DMS79 (cell line): Measurements from ENCODE around the gene NUDT8.

Experiments
- DNase-seq: peaks from one replicate; lab custom pipeline; 2025; lab: John Stamatoyannopoulos, UW

NUDT8 gene, protein sequence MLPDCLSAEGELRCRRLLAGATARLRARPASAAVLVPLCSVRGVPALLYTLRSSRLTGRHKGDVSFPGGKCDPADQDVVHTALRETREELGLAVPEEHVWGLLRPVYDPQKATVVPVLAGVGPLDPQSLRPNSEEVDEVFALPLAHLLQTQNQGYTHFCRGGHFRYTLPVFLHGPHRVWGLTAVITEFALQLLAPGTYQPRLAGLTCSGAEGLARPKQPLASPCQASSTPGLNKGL

DNA sequence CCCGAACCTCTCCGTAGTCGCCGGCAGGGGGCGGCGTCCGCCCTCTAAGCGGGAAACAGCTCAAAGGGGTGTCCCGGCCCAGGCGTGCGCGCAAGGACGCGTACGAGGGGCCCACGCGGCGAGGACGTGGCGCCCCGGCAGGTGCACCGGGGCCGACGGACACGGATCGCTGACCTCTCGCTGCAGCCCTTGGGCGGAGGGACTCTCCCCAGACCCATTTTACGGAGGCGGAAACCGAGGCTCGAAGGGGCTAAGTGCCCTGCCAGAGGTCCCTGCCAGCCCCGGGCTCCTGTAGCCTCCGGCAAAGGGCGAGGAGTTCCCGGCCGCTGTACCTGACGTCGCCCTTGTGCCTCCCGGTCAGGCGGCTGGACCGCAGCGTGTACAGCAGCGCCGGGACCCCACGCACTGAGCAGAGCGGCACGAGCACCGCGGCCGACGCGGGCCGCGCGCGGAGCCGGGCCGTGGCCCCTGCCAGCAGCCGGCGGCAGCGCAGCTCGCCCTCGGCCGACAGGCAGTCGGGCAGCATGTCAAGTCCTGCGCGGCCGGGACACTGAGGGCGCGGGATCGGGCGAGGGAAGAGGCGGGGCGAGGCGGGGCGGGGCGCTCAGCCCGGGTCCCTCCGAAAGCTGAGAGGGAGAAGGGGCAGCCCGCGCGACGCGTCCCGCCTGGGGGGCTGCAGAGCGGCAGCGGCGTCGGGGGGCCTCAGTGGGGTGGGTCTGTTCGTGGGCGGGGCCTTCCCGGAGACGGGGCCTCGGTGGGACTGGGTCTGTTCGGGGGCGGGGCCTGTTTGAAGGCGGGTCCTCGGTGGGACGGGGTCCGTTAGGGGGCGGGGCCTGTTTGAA is at the start of gene NUDT8:
Gene NUDT8 (minus strand): TSS at position 552 of the 842 bp plus-strand sequence. CDS start 26 bp downstream, at position 526.
- DNase-seq, result no peak

DNA sequence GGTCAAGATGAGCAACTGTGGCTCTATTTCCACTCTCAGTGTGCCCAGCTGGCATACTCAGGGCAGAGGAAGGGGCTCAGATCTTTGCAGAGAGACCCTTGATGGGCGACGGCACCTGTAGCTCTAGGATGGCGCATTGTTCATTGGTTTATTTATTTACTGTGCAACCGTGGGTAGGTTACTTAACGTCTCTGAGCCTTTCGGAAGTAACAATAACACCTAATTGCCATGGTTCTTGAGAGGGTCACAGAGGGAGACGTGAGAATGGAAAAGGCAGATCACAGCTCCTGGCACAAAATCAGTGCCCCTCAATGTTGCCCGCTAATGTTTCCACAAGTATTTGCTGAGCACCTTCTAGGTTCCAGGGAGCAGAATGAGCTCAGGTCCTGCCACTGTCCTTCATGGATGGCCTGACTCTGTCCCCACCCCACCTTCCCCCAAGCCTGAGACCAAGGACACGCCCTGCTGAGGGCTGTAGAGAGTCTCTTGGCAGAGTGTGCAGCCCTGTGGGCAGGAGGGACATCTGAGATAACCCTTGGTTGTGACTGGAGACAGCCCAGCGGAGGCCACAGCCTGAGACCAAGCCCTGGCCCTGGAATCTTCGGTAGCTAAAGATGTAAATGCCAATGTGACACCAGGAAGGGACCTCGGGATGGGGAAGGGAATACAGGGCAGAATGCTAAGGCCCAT is 45.5 kb upstream of the NUDT8 start:
- DNase-seq, result no peak

DNA sequence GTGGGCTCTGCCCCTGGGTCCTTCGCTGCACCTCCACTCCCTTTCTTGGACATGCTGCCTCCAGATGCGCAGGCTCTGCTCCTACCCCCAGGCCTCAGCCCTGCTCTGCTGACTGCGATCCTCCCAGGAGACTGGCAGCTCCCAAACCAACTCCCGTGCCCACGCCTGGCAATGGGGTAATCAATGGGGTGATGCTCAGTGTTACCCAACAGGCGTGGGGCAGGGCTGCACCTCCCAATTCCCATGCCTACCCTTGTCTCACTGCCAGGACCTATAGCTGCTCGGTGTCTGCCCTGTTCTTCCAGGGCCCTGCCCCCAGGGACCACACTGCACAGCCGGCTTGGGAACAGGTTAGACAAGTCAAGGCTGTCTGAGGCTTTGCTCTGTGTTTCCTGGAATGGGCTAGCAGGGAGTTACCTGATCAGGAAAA is 44.7 kb upstream of the NUDT8 start, which contains the start of gene ALDH3B2:
Gene ALDH3B2 (minus strand): TSS at position 182 of the 430 bp plus-strand sequence. CDS start 7,688 bp downstream, outside the sequence.
- no peak for DNase-seq

DNA sequence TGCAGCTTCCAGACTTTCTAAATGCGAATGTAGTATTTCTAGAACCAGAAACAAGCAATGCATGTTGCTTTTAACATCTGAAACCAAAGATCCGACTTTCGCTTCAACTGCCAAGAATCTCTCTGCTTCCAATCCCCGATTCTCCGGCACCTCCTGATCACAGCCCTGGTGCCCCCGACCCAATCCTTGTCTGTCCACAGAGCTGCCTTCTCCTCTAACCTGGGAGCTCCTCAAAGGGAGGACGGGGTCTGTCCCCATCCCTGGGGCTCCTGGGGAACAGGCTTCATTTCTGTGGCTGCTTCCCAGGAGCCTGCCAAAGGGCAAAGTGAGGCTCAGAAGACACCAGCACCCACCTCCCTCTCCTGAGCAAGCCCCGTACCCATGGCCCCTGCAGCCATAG is 44.2 kb upstream of the NUDT8 start:
- no peak for DNase-seq

DNA sequence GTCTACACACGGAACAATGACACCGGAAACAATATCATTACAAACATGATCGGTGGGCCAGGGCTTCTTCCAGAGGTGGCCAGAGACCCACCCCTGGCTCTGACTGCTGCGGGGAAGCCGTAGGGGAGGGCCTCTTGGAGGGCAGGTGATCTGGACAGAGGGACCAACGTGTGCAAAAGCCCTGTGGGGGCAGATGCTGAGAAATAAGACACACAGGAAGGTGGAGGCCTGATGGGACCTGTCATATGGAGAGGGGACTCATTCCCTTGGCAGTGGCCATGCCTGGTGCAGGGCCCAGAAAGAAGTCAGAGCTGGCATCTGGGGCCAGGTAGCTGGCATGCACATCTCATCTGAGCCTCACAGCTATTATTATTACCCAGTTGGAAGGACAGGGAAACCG is 43.6 kb upstream of the NUDT8 start:
- no peak for DNase-seq

DNA sequence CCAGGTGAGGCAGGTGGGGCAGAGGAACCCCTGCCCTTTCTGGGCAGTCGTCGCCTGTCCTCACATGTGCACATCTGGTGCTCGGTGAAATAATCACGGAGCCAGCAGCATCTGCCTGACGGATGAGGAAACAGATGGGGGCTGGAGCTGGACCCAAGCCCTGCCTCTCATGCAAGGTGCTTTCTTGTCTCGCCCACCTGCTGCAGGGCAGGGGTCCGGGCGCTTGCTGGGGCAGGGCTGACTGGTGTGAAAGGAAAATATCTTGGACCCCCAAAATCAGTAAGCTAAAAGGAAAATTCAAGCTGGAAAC is 41.4 kb upstream of the NUDT8 start:
- no peak for DNase-seq

DNA sequence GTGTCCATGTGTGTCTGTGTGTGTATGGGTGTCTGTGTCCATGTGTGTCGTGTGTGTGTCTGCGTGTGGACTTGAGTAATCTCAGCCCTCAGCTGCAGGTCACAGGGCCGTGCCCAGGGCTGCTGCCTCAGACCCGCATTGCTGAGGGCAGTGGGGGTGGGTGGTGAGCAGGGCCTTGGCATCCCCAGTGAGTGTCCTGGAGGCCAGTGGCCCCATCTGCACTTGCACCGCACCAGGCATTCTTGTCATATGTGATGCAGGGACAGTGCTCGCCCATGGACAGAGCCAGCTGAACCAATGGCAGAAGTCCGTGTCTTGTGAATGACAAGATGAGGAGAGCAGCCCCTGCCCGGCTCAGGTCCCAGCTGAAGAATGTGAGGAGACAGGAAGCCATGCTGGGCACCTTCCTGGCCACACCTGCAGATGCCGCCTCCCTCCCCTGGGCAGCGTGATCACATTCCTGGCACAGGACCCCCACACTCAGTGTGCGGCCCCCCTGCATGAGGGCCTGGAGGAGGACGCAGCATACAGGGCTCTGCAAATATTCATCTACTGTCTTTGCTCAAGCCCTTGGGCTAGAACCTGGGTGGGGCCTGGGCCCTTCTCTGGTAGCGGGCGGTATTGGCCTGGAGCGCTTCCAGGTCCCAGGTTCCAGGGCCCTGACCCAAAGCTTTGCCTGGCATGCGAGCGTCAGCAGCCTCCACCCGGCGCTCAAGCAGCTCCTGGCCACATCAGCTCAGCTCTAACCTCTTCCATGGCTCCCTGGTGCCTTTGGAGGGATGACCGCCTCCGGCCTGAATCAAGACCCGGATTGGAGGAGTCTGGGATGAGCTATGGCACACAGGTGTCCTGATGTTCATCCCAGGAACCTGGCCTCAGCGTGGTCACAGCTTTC is 40.8 kb upstream of the NUDT8 start:
- DNase-seq, result no peak

DNA sequence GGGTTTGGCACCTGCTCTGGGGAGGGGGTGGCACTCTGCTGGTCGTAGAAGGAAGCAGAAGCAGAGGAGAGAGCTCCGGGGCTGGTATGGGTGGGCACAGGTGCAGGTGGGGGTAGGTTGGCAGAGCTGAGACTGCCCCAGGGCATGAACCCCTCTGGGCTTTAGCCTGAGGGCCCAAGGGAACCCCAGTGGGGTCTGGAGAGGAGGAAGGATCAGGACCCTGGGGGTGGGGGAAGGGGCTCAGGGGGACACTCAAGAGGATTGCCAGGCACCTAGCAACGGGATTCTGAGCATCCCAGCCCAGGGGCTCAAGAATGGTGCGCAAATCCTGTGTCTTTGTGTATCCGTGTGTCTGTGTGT is 38.4 kb upstream of the NUDT8 start:
- DNase-seq, result no peak

DNA sequence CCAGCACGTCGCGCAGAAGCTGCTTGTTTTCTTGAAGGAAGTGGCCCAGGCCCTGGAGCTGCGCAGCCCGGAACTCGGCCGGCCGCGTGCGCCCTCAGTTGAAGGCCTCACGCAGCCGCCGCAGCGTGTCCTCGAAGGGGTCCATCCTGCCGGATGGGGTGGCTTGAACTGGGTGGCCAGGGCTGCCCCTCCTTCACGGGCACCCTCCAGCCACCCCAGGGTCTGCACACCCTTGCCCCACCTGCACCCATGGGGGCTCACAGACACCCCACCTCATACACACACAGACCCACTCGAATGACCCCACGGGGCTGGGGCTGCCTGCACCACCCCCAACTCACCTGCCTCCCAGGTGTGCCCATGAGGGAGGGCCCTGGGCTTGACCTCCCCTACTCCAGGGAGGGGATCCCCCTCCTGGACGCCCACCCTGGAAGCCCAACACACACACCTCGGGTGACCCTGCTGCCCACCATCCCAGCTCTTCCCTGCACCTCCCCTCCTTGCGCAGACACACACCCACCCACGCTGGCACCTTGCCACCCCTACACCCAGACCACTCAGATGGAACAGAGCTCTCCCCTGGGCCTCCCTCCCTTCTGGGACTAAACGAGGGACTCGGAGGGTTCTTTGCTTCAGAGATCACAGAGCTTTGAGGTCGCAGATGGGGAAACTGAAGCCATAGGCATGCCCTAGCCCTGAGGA is 37.9 kb upstream of the NUDT8 start:
- DNase-seq, result no peak

DNA sequence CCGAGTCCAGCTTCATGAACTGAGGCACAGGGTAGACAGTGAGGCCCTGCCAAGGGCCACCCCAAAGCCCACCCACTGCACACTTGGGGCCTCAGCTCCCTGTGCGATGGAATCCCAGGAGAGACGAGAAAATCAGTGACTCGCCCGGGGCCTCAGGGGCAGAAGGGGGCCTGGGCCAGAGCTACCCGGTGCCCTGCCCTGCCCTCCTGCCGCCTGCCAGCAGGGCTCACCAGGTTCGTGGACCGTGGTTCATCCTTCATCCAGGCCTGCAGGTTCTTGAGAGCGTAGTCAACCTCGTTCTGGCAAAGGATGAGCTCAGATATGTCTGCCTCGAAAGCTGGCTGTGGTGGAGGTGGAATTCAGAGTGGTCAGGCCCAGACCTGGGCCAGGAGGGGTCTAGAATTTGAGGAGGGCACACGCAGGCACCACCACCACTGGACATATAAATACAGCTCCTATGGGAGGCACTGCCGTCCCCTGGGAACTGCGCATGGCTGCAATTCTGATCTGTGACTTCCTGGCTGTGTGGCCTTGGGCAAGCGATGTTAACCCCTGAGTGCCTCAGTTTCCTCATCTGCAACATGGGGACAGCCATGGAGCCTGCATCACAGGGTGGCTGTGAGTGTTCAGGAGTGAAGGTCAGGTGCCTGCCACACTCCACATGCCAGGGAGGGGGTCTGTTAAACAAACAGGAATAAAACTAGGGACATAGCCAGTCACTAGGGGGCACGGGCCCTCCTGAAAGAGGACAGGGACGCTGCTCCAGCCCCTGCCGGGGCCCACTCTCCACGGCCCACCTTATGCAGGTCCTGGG is 37.1 kb upstream of the NUDT8 start:
- DNase-seq, result no peak

DNA sequence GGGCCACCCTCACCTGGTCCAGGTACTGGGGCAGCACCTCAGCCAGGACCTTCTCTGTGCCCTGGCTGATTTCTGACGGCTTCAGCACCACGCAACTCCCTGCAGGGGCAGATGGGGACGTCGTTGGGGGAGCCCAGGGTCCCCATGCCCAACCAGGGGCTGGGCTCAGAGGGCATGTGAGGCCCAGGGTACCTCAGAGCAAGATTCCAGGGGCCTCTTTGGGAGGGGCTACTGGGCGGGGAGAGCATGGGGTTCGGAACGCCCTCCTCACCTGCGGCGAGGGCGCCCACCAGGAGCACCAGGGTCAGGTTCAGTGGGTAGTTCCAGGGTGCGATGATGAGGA is 36.5 kb upstream of the NUDT8 start:
- DNase-seq, result no peak

DNA sequence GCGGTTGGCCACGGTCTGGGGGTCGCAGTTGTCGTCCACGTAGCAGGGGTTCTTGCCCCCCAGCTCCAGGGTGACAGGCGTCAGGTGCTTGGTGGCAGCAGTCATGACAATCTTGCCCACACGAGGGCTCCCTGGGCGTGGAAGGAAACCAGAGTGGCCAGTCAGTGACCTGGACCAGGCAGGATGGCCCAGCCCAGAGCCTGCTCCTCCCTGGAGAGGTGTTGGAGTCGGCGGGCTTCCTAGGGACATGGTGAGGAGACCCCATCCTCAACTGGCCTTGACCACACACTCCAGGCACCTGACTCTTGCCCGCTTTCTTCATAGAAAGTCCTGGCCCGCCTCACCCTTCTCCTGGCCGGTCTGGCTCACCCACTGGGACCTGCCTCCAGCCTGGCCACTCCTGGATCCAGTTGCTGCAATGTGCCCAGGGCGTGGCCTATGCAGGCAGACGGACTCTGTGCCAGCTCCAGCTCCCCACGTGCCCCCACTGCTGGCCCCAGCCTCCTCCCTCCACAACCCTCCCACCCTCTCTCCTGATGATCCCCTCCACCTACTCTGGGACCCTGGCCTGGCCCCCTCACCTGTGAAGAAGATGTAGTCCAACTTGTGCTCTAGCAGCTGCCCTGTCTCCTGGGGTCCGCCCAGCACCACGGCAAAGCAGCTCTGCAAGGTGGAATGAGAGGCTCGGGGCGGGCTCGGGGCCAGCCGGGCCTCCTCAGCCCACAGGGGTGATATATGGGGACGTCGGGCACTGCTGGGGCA is 36.0 kb upstream of the NUDT8 start:
- no peak for DNase-seq

DNA sequence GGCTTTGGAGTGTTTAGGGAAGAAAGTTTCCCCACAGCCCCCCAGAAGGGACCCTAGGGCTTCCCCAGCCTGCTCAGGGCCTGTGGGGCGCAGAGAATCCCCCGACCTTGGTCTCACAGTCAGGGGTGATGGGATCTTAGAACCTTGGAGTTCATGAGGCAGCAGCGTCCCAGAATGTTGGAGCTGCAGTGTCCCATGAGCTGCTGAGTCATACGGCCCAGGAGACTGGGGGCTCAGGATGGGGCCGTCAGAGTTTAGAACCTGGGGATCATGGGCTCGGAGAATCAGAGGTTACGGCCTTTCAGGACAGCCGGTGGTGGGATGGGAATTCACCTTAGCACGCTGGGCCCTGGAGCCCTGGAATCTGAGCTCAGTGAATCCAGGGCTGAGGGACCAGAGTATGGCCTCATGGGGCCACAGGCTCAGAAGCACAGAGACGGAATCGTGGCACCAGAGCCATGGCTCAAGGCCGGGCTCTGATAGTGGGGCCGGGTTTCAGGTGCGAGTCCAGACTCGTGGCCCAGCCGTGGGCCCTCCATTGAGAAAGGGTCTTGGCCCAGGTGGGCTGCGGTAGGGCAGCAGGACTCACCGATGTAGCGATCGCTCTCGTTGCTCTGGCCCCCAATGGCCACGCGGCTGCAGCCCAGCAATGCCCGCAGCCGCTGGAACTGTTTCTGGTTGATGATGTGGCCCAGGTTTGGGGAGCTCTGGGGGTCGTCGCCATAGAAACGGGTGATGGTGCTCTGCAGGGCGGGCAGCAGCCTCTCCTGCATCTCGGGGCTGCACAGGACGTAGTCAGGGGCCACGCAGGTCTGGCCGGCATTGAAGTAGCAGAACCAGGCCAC is 35.2 kb upstream of the NUDT8 start:
- DNase-seq, result no peak

DNA sequence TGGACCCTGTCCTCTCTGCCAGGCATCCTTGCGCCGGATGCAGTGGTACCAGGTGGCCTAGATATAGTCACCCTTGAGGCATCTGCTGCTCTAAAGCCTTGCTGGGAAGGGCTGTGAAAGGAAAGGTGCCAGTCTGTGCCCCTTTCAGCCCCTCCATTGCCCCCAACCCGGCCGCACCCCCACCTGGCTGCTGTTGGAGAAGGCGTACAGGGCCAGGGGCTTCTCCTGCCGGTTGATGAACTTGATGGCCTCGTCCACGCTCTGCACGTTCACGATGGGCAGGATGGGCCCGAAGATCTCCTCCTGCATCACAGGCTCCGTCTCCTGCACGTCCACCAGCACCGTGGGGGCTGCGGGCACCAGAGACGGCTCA is 34.5 kb upstream of the NUDT8 start:
- DNase-seq, result no peak

DNA sequence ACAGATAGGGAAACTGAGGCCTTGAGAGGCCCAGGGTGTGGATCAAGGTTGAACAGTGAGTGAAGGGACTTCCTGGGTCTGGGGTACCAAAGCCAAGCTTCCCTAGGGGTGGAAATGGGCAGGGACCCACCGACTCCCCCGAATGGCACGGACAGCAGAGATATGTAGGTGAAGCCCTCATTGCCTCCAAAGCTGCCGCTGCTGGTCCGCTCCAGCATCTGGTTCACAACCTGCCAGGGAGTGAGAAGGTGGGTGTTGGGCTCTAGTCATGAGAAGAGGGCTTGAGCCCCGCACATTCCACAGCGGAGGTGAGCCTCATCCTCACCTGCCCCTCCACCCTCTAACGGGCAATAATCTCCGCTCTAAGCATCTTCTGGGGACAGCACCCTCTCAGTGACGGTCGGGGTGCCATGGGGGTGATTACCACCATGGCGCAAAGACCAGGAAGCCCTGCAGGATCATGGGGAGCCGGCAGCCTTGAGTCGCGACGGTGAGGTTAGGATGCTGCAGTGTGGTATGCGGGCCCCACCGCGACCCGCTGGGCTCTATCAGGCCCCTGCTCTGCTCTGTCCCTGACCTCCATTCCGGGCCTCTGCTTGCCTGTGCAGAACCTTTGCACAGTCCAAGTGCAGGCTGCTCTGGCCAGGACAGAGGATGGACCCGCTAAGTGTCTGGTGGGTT is 33.9 kb upstream of the NUDT8 start:
- DNase-seq, result no peak

DNA sequence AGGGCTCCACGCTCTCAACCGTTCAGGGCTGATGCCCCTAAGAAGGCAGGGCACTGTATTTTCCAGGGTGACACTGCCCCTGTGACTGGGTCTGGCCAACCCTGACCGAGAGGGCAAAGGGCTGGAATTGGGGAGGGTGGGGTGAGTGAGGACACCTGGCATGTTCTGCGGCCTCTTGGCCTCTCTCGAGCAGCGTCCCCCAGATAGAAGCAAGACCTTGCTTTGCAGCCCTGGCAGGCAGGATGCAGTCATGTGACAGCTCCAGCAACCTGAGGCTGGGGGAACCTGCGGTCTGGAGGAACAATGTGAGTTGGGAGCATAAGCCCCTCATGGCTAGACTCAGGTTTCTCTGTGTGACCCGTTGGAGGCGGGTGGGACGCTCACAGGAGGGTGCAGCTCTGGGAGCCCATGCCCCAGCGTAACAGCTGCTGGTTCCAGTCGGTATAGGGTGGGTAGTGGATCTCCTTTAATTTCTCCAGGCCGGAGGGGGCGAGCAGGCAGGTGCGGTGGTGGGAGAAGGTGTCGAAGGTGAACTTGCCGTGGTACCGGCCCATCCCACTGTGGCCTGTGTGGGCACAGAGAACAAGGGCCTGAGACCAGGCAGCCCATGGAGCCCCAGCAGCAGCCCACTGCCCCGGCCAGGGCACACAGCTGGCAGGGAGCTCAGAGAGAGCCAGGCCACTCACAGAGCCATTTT is 33.2 kb upstream of the NUDT8 start:
- DNase-seq, result no peak

DNA sequence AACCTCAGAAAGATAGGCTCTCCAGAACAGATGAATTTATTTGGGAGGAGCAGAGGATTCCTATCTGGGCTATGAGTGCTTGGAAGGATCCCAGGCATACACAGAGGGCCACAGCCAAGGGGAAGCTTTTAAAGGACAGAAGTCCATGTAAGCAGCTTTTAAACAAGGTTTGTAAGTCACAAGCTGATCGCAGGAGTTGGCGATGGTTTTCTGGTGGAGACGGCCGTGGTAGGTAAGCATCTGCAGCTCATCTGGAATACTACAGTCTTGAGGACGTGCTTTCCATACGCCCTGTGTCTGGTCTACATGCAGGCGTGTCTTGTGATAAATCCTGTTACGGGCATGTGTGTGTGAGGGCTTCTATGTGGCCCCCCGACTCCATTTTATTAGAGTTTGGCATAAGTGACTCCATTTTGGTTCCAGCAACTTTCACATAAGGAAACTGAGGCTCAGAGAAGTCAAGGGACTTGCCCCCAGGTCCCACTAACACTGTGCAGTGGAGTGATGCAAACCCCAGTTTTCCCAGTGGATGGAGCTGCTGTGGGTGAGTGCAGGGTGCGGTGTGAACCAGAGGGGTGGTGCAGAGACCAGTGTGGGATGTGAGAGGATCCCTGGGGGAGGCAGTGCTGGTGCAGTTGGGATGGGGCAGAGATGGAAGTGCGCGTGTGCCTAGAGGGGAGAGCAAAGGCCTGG is 32.6 kb upstream of the NUDT8 start:
- DNase-seq, result no peak
